Astrocyte (in vitro differentiated cells and primary cell): ENCODE data around the gene PGP. TPM values are rescaled to one million over a fixed set of nuclear protein-coding genes. Genes with fewer than 3 reads are reported as not detected.

ENCODE experiments used
- DNase-seq: peaks from one replicate; pipeline ENCODE4 v3.0.0-alpha.2; 2010; ENCODE audit warnings: low read depth
- FAIRE-seq: peaks from 2 replicates; lab custom pipeline; 2011; peaks lifted over from hg19 to GRCh38; lab: Jason Lieb, UNC
- H2AFZ ChIP-seq: 2 replicates; pipeline ENCODE4 v1.6.0; 2012; ENCODE audit warnings: low read depth, low read length, inconsistent platforms
- H3K27ac ChIP-seq: 2 replicates; pipeline ENCODE4 v1.5.1; 2011; ENCODE audit warnings: low read depth, low read length, inconsistent platforms
- H3K27me3 ChIP-seq: 2 replicates; pipeline ENCODE4 v1.6.0; 2011; ENCODE audit warnings: low read length, inconsistent platforms; ENCODE audit not compliant: insufficient read depth
- H3K36me3 ChIP-seq: 2 replicates; pipeline ENCODE4 v1.5.1; 2011; ENCODE audit warnings: low read length, inconsistent platforms; ENCODE audit not compliant: insufficient read depth
- H3K4me1 ChIP-seq: 2 replicates; pipeline ENCODE4 v1.5.1; 2011; ENCODE audit warnings: low read length, inconsistent platforms; ENCODE audit not compliant: insufficient read depth
- H3K4me2 ChIP-seq: 2 replicates; pipeline ENCODE4 v1.6.0; 2012; ENCODE audit warnings: low read length, inconsistent platforms
- H3K4me3 ChIP-seq: 2 replicates; pipeline ENCODE4 v1.5.1; 2011; ENCODE audit warnings: low read depth, mild to moderate bottlenecking, low read length, inconsistent platforms; ENCODE audit not compliant: insufficient read depth
- H3K79me2 ChIP-seq: 2 replicates; pipeline ENCODE4 v1.6.0; 2012; ENCODE audit warnings: mild to moderate bottlenecking, low read length, inconsistent platforms; ENCODE audit not compliant: insufficient read depth
- H3K9ac ChIP-seq: 2 replicates; pipeline ENCODE4 v1.6.0; 2012; ENCODE audit warnings: mild to moderate bottlenecking, low read length, inconsistent platforms
- H3K9me3 ChIP-seq: 2 replicates; pipeline ENCODE4 v1.5.1; 2012; ENCODE audit warnings: low read depth, mild to moderate bottlenecking, low read length, inconsistent platforms; ENCODE audit not compliant: insufficient read depth
- H4K20me1 ChIP-seq: 2 replicates; pipeline ENCODE4 v1.6.0; 2012; ENCODE audit warnings: low read length, inconsistent platforms; ENCODE audit not compliant: insufficient read depth
- H3K27ac Mint-ChIP-seq: one replicate; pipeline ENCODE4 v1.8.0; 2021; ENCODE audit warnings: mild to moderate bottlenecking, mixed read lengths; ENCODE audit not compliant: unreplicated experiment
- H3K27me3 Mint-ChIP-seq: one replicate; pipeline ENCODE4 v1.8.0; 2021; ENCODE audit warnings: low read depth, mixed read lengths; ENCODE audit not compliant: unreplicated experiment
- H3K36me3 Mint-ChIP-seq: one replicate; pipeline ENCODE4 v1.8.0; 2021; ENCODE audit warnings: low read depth, mixed read lengths; ENCODE audit not compliant: unreplicated experiment
- H3K4me1 Mint-ChIP-seq: one replicate; pipeline ENCODE4 v1.8.0; 2021; ENCODE audit warnings: low read depth, mixed read lengths; ENCODE audit not compliant: unreplicated experiment
- H3K4me3 Mint-ChIP-seq: one replicate; pipeline ENCODE4 v1.8.0; 2021; ENCODE audit warnings: mild to moderate bottlenecking, moderate library complexity, mixed read lengths; ENCODE audit not compliant: unreplicated experiment
- H3K9me3 Mint-ChIP-seq: one replicate; pipeline ENCODE4 v1.8.0; 2021; ENCODE audit warnings: mild to moderate bottlenecking, mixed read lengths; ENCODE audit not compliant: unreplicated experiment
- CTCF ChIP-seq: IDR thresholded peaks from 2 replicates; pipeline ENCODE4 v1.5.1; 2011; ENCODE audit warnings: low read depth, mild to moderate bottlenecking, inconsistent platforms, low read length, moderate library complexity; ENCODE audit not compliant: insufficient read depth
- EZH2 ChIP-seq: IDR thresholded peaks from 2 replicates; pipeline ENCODE4 v1.6.1; 2012; ENCODE audit warnings: mild to moderate bottlenecking, low read length, inconsistent platforms; ENCODE audit not compliant: insufficient read depth
- total RNA-seq: library from RNA; stranded (reverse); gene quantifications from 2 replicates; pipeline ENCODE4 v1.2.1, GENCODE V29; 2021

Gene PGP
- total RNA-seq, 1 donor from 2014 or later: 21.1 TPM

- Mint-ChIP-seq H3K4me1 (no peaks in the 10 kb centered on the region), H3K36me3 (peaks cover 3% of the 10 kb centered on the region), H3K27ac (peak within 1 kb of the TSS; percentile 26), H3K27me3 (no peaks in the 10 kb centered on the region), H3K4me3 (peak within 1 kb of the TSS; percentile 20), H3K9me3 (no peaks in the 10 kb centered on the region)
- H3K9ac ChIP-seq: no peak within 1 kb of the TSS
- H3K79me2 ChIP-seq: no peaks in the 10 kb centered on the region
- peaks cover 4% of the 10 kb centered on the region for H3K27me3 ChIP-seq
- no peak for DNase-seq
- peaks cover 27% of the 10 kb centered on the region for H4K20me1 ChIP-seq
- H3K4me1 ChIP-seq: peaks cover 10% of the 10 kb centered on the region
- H3K4me3 ChIP-seq: peak within 1 kb of the TSS; percentile 17
- peaks cover under 1% of the 10 kb centered on the region for H3K36me3 ChIP-seq
- no peak within 1 kb of the TSS for H3K27ac ChIP-seq
- peak within 1 kb of the TSS; percentile 81 for H3K4me2 ChIP-seq
- no peaks in the 10 kb centered on the region for H3K9me3 ChIP-seq
- TF ChIP-seq CTCF (no peak), EZH2 (peak; percentile 35)
- H2AFZ ChIP-seq: no peak within 1 kb of the TSS
- no peak for FAIRE-seq
Measured at GRCh38 chr16:2236337-2237101, 21.9 kb upstream of the PGP start, which contains the start of gene DNASE1L2. TSS of gene DNASE1L2 (plus strand) at chr16:2236444. CDS start at chr16:2236817, 373 bp downstream.

GRCh38 chr16:2235695-2236336 is 21.2 kb upstream of the PGP start:
- Histone ChIP-seq H4K20me1 (peaks cover 33% of the 10 kb centered on the region), H3K9ac (no peak overlapping the region), H3K27ac (no peak overlapping the region), H3K4me1 (peaks cover 10% of the 10 kb centered on the region), H3K4me3 (no peak overlapping the region), H3K27me3 (peaks cover 4% of the 10 kb centered on the region), H3K4me2 (peak overlapping the region; percentile 81), H3K36me3 (peaks cover 4% of the 10 kb centered on the region), H3K79me2 (no peaks in the 10 kb centered on the region), H2AFZ (no peak overlapping the region), H3K9me3 (no peaks in the 10 kb centered on the region)
- Mint-ChIP-seq H3K9me3 (no peaks in the 10 kb centered on the region), H3K4me3 (no peak overlapping the region), H3K4me1 (no peaks in the 10 kb centered on the region), H3K36me3 (peaks cover 3% of the 10 kb centered on the region), H3K27me3 (no peaks in the 10 kb centered on the region), H3K27ac (peak overlapping the region; percentile 26)
- no peak for DNase-seq
- no peak for FAIRE-seq
- TF ChIP-seq CTCF: no peak
- no peak for TF ChIP-seq EZH2
